ENCODE measurements around the gene DMC1. TPM values are rescaled to one million over a fixed set of nuclear protein-coding genes. Genes with fewer than 3 reads are reported as not detected.

DMC1 gene
- total and polyA plus RNA-seq, 9 of the 15 experiments (the other 6 are each of a cell fraction or from before 2014, with no cell fraction given) = 5.5 to 55.5 (median 9.8) TPM

- 0% methylated on average over 3 of the region's 3 CpGs for WGBS (ENCODE audit: insufficient coverage, low coverage, missing lambda C conversion rate)
- Histone ChIP-seq H3K9ac (ENCODE audit: insufficient read depth in 1 of 2, low read depth in 2 of 2, low read length in 2 of 2) (no peak overlapping the region), H3K4me2 (ENCODE audit: insufficient read depth, low read length) (no peak overlapping the region), H3K4me1 (replicated peaks in 1 of 2; ENCODE audit: control insufficient read depth in 2 of 2, insufficient read depth in 2 of 2, low read length in 2 of 2) (peaks cover 4 to 8% of the 10 kb centered on the region in 2 experiments; a peak in 4 of 5 replicates), H3K79me2 (ENCODE audit: control insufficient read depth, insufficient read depth, low read length) (peaks cover 8% of the 10 kb centered on the region; the same call in 2 of the 3 replicates), H4K20me1 (replicated peaks; ENCODE audit: control insufficient read depth, insufficient read depth, low read length) (no peaks in the 10 kb centered on the region), H3K9me3 (replicated peaks; ENCODE audit: control insufficient read depth, insufficient read depth, low read depth, low read length) (no peaks in the 10 kb centered on the region), H3K36me3 (ENCODE audit: control insufficient read depth, insufficient read depth, low read length) (no peaks in the 10 kb centered on the region), H3K27ac (ENCODE audit: extremely low read depth, low read depth, low read length) (no peak overlapping the region), H3K27me3 (ENCODE audit: control insufficient read depth in 2 of 2, insufficient read depth in 2 of 2, low read length in 2 of 2) (no peaks in the 10 kb centered on the region), H2AFZ (ENCODE audit: low read depth, low read length) (no peak overlapping the region), H3K4me3 (no peak overlapping the region), H3K9me1 (ENCODE audit: control insufficient read depth, insufficient read depth, low read length) (no peaks in the 10 kb centered on the region)
- FAIRE-seq = peak; percentile 81
- ChIA-PET CTCF (ENCODE audit: low intra/inter-chr PET ratio) (interaction anchor here (0.5 to 1.2 kb wide), 4 partner anchors 51 to 517 kb away, joined by 3 to 5 read pairs (median 4); no protein-coding TSS in a partner anchor), POLR2A (no interaction called here)
- no TSS peak for BruUV-seq (replicated peaks)
- ATAC-seq = peak; percentile 54; the same call in 2 of the 3 replicates
- intact Hi-C loops (cut with micrococcal nuclease) (loop anchor here (5.0 to 10.0 kb wide), 4 partner anchors 60 to 520 kb away; no protein-coding TSS in a partner anchor), in situ Hi-C loops (cut with MboI) (loop anchor here (10.0 kb wide), 1 partner anchor 467 kb away; no protein-coding TSS in a partner anchor)
- peak; percentile 34 to 61 (median 35) for DNase-seq (ENCODE audit: extremely low read depth in 1 of 4, low spot score in 3 of 4)
- TF ChIP-seq DEAF1 (CRISPR knock-in tag; IDR thresholded peaks at IDR 0.05) (peak; percentile 34; the same call in 1 of the 2 replicates), GMEB1 (CRISPR knock-in tag; IDR thresholded peaks at IDR 0.05) (no peak), ZKSCAN1 (IDR thresholded peaks at IDR 0.05; ENCODE audit: low read depth, low read length) (no peak), BMI1 (IDR thresholded peaks at IDR 0.05; ENCODE audit: low read length) (no peak), TEAD4 (IDR thresholded peaks at IDR 0.05; ENCODE audit: low read length) (no peak), TEAD4 (CRISPR knock-in tag; IDR thresholded peaks at IDR 0.05; ENCODE audit: borderline replicate concordance) (no peak), ZZZ3 (IDR thresholded peaks at IDR 0.05) (no peak), EWSR1 (IDR thresholded peaks at IDR 0.05; ENCODE audit: borderline replicate concordance, low read depth, partially characterized antibody) (no peak), BCOR (IDR thresholded peaks at IDR 0.05) (no peak), DACH1 (IDR thresholded peaks at IDR 0.05; ENCODE audit: partially characterized antibody) (no peak), MEF2D (tag; conservative IDR thresholded peaks at IDR 0.05; ENCODE audit: low read depth) (no peak), STAG1 (CRISPR knock-in tag; IDR thresholded peaks at IDR 0.05; ENCODE audit: borderline replicate concordance) (no peak), ZNF12 (CRISPR knock-in tag; IDR thresholded peaks at IDR 0.05) (no peak), NCOA2 (IDR thresholded peaks at IDR 0.05; ENCODE audit: partially characterized antibody in 2 of 2) (no peak), POLR2A (conservative IDR thresholded peaks at IDR 0.05) (no peak), ZNF551 (CRISPR knock-in tag; IDR thresholded peaks at IDR 0.05) (no peak), U2AF1 (optimal IDR thresholded peaks at IDR 0.05; ENCODE audit: low read depth, low read length) (no peak), TCF7L2 (IDR thresholded peaks at IDR 0.05; ENCODE audit: low read depth, low read length) (no peak), DPF2 (IDR thresholded peaks at IDR 0.05) (no peak), ZNF76 (CRISPR knock-in tag; IDR thresholded peaks at IDR 0.05; ENCODE audit: borderline replicate concordance) (no peak), SREBF1 (IDR thresholded peaks at IDR 0.05; ENCODE audit: borderline replicate concordance, low read depth, low read length) (no peak), MTA3 (IDR thresholded peaks at IDR 0.05; ENCODE audit: borderline replicate concordance) (no peak), SMC3 (conservative IDR thresholded peaks at IDR 0.05; ENCODE audit: insufficient read depth, low read depth, low read length) (0 out of 2 replicates have a peak, but pooled peaks have one; percentile 8), IRF2 (CRISPR knock-in tag; IDR thresholded peaks at IDR 0.05) (no peak)
Measured at GRCh38 chr22:38572065-38572464, 2.1 kb upstream of the DMC1 start.

Measured in K562 (cell line).